SJSA1 (cell line): ENCODE data around the gene NTM. TPM values are rescaled to one million over a fixed set of nuclear protein-coding genes. Genes with fewer than 3 reads are reported as not detected.

Source experiments
- DNase-seq, 2 experiments: peaks; one replicate each; pipeline ENCODE4 v3.0.0-alpha.2; 2015 to 2020; ENCODE audit warnings: low spot score in 2 of 2, low read depth in 1 of 2
- H3K27ac ChIP-seq: fragments of 250-450 bp; sonication (Bioruptor Pico); 2 replicates; pipeline ENCODE4 v1.5.1; 2020; ENCODE audit warnings: mild to moderate bottlenecking, moderate library complexity
- H3K27me3 ChIP-seq: fragments of 250-450 bp; sonication (Bioruptor Pico); replicated peaks from 2 replicates; pipeline ENCODE4 v1.5.1; 2020; ENCODE audit warnings: mild to moderate bottlenecking, moderate library complexity
- H3K36me3 ChIP-seq: fragments of 250-450 bp; sonication (Bioruptor Pico); 2 replicates; pipeline ENCODE4 v1.5.1; 2020; ENCODE audit warnings: mild to moderate bottlenecking
- H3K4me1 ChIP-seq: fragments of 250-450 bp; sonication (Bioruptor Pico); replicated peaks from 2 replicates; pipeline ENCODE4 v1.6.1; 2021; ENCODE audit warnings: mild to moderate bottlenecking
- H3K4me3 ChIP-seq: fragments of 250-450 bp; sonication (Bioruptor Pico); 2 replicates; pipeline ENCODE4 v1.5.1; 2020; ENCODE audit warnings: mild to moderate bottlenecking
- H3K9me3 ChIP-seq: fragments of 250-450 bp; sonication (Bioruptor Pico); replicated peaks from 2 replicates; pipeline ENCODE4 v1.5.1; 2020; ENCODE audit warnings: mild to moderate bottlenecking
- total RNA-seq: library from RNA; depleted of rRNA; stranded (reverse); fragments of >200 nt; shearing (Covaris generic); gene quantifications from 2 replicates; pipeline ENCODE4 v1.2.3, GENCODE V29; 2014

NTM gene
- total RNA-seq, 1 experiment from 2014 or later: 0.34 TPM

GRCh38 chr11:132228746-132229325, 858.4 kb downstream of the NTM start:
- DNase-seq: no peak
- no peaks in the 10 kb centered on the region for H3K4me1 ChIP-seq

GRCh38 chr11:132231656-132232347, 861.4 kb downstream of the NTM start:
- Histone ChIP-seq H3K36me3 (no peaks in the 10 kb centered on the region), H3K27ac (no peak overlapping the region), H3K4me3 (no peak overlapping the region), H3K9me3 (no peaks in the 10 kb centered on the region), H3K27me3 (no peaks in the 10 kb centered on the region), H3K4me1 (no peaks in the 10 kb centered on the region)
- DNase-seq: no peak

More at GRCh38 chr11:132228746-132229325, 858.4 kb downstream of the NTM start:
- Histone ChIP-seq H3K9me3 (no peaks in the 10 kb centered on the region), H3K4me3 (no peak overlapping the region), H3K27ac (no peak overlapping the region), H3K27me3 (no peaks in the 10 kb centered on the region), H3K36me3 (no peaks in the 10 kb centered on the region)

- no peaks in the 10 kb centered on the region for H3K4me1 ChIP-seq
- H3K4me3 ChIP-seq: no peak overlapping the region
- no peaks in the 10 kb centered on the region for H3K9me3 ChIP-seq
- no peaks in the 10 kb centered on the region for H3K27me3 ChIP-seq
- no peak for DNase-seq
- no peak overlapping the region for H3K27ac ChIP-seq
- H3K36me3 ChIP-seq: no peaks in the 10 kb centered on the region
These were observed 864.5 kb downstream of the NTM start for GRCh38 chr11:132234878-132235277.

GRCh38 chr11:132237781-132238180, 867.4 kb downstream of the NTM start:
- Histone ChIP-seq H3K9me3 (no peaks in the 10 kb centered on the region), H3K27me3 (no peaks in the 10 kb centered on the region), H3K4me3 (no peak overlapping the region), H3K36me3 (no peaks in the 10 kb centered on the region), H3K27ac (no peak overlapping the region), H3K4me1 (no peaks in the 10 kb centered on the region)
- no peak for DNase-seq

GRCh38 chr11:132238331-132238866, 868.0 kb downstream of the NTM start:
- no peak for DNase-seq
- H3K27me3 ChIP-seq: no peaks in the 10 kb centered on the region
- no peaks in the 10 kb centered on the region for H3K4me1 ChIP-seq
- H3K9me3 ChIP-seq: no peaks in the 10 kb centered on the region
- H3K36me3 ChIP-seq: no peaks in the 10 kb centered on the region
- no peak overlapping the region for H3K27ac ChIP-seq
- H3K4me3 ChIP-seq: no peak overlapping the region

- no peak overlapping the region for H3K27ac ChIP-seq
- H3K9me3 ChIP-seq: no peaks in the 10 kb centered on the region
- no peaks in the 10 kb centered on the region for H3K27me3 ChIP-seq
- no peaks in the 10 kb centered on the region for H3K4me1 ChIP-seq
- no peak for DNase-seq
- no peaks in the 10 kb centered on the region for H3K36me3 ChIP-seq
- no peak overlapping the region for H3K4me3 ChIP-seq
These were observed 870.0 kb downstream of the NTM start for GRCh38 chr11:132240374-132240773.

- no peaks in the 10 kb centered on the region for H3K9me3 ChIP-seq
- no peak overlapping the region for H3K27ac ChIP-seq
- no peaks in the 10 kb centered on the region for H3K4me1 ChIP-seq
- DNase-seq: no peak
- no peak overlapping the region for H3K4me3 ChIP-seq
- H3K27me3 ChIP-seq: no peaks in the 10 kb centered on the region
- no peaks in the 10 kb centered on the region for H3K36me3 ChIP-seq
These were observed 872.2 kb downstream of the NTM start for GRCh38 chr11:132242632-132243031.

GRCh38 chr11:132244846-132245245, 874.4 kb downstream of the NTM start:
- no peak for DNase-seq
- no peaks in the 10 kb centered on the region for H3K36me3 ChIP-seq
- no peak overlapping the region for H3K27ac ChIP-seq
- H3K4me3 ChIP-seq: no peak overlapping the region
- no peaks in the 10 kb centered on the region for H3K27me3 ChIP-seq
- H3K9me3 ChIP-seq: no peaks in the 10 kb centered on the region
- no peaks in the 10 kb centered on the region for H3K4me1 ChIP-seq

- Histone ChIP-seq H3K4me3 (no peak overlapping the region), H3K9me3 (no peaks in the 10 kb centered on the region), H3K27ac (no peak overlapping the region), H3K4me1 (no peaks in the 10 kb centered on the region), H3K36me3 (no peaks in the 10 kb centered on the region), H3K27me3 (no peaks in the 10 kb centered on the region)
- DNase-seq: no peak
These were observed 875.3 kb downstream of the NTM start for GRCh38 chr11:132245403-132246385.

GRCh38 chr11:132248580-132248979, 878.2 kb downstream of the NTM start:
- Histone ChIP-seq H3K36me3 (no peaks in the 10 kb centered on the region), H3K4me3 (no peak overlapping the region), H3K9me3 (no peaks in the 10 kb centered on the region), H3K27me3 (no peaks in the 10 kb centered on the region), H3K27ac (no peak overlapping the region), H3K4me1 (no peaks in the 10 kb centered on the region)
- DNase-seq: no peak

- H3K27me3 ChIP-seq: no peaks in the 10 kb centered on the region
- H3K9me3 ChIP-seq: no peaks in the 10 kb centered on the region
- DNase-seq: no peak
- no peak overlapping the region for H3K27ac ChIP-seq
- H3K4me1 ChIP-seq: no peaks in the 10 kb centered on the region
- H3K36me3 ChIP-seq: no peaks in the 10 kb centered on the region
- no peak overlapping the region for H3K4me3 ChIP-seq
These were observed 878.8 kb downstream of the NTM start for GRCh38 chr11:132249256-132249655.

- no peaks in the 10 kb centered on the region for H3K36me3 ChIP-seq
- H3K27ac ChIP-seq: no peak overlapping the region
- no peaks in the 10 kb centered on the region for H3K4me1 ChIP-seq
- no peak overlapping the region for H3K4me3 ChIP-seq
- DNase-seq: no peak
- H3K27me3 ChIP-seq: no peaks in the 10 kb centered on the region
- no peaks in the 10 kb centered on the region for H3K9me3 ChIP-seq
These were observed 880.6 kb downstream of the NTM start for GRCh38 chr11:132251061-132251460.

GRCh38 chr11:132253469-132254264, 883.3 kb downstream of the NTM start:
- Histone ChIP-seq H3K4me3 (no peak overlapping the region), H3K9me3 (no peaks in the 10 kb centered on the region), H3K27me3 (no peaks in the 10 kb centered on the region), H3K36me3 (no peaks in the 10 kb centered on the region), H3K27ac (no peak overlapping the region), H3K4me1 (no peaks in the 10 kb centered on the region)
- no peak for DNase-seq
